Nephron (organoid): ENCODE data around the gene PALD1.

Source experiments
- H3K27ac Mint-ChIP-seq, 3 experiments: 2 replicates each; pipeline ENCODE4 v1.8.0; 2020; ENCODE audit warnings: mixed read lengths in 3 of 3, mild to moderate bottlenecking in 2 of 3, moderate library complexity in 1 of 3
- H3K27me3 Mint-ChIP-seq: 2 replicates; pipeline ENCODE4 v1.8.0; 2021; ENCODE audit warnings: low read depth, mild to moderate bottlenecking, moderate library complexity, mixed read lengths
- H3K36me3 Mint-ChIP-seq: 2 replicates; pipeline ENCODE4 v1.8.0; 2020; ENCODE audit warnings: low read depth, mixed read lengths
- H3K4me1 Mint-ChIP-seq: 2 replicates; pipeline ENCODE4 v1.8.0; 2020; ENCODE audit warnings: mixed read lengths
- H3K4me3 Mint-ChIP-seq, 3 experiments: 2 replicates each; pipeline ENCODE4 v1.8.0; 2020; ENCODE audit warnings: mild to moderate bottlenecking in 3 of 3, mixed read lengths in 3 of 3, moderate library complexity in 2 of 3
- H3K9me3 Mint-ChIP-seq: 2 replicates; pipeline ENCODE4 v1.8.0; 2020; ENCODE audit warnings: mixed read lengths
- CTCF ChIP-seq, 3 experiments: fragments of 200-600 bp; sonication (generic); IDR thresholded peaks; one replicate each; pipeline ENCODE4 v1.5.0; 2021; ENCODE audit warnings: antibody characterized with exemption in 3 of 3; ENCODE audit not compliant: unreplicated experiment in 3 of 3

PALD1 gene

GRCh38 chr10:70503776-70504175 lies 25.2 kb downstream of the PALD1 start:
- H3K4me1 Mint-ChIP-seq, result peaks cover 30% of the 10 kb centered on the region
- no peaks in the 10 kb centered on the region for H3K36me3 Mint-ChIP-seq
- no peak overlapping the region for H3K4me3 Mint-ChIP-seq
- H3K27ac Mint-ChIP-seq, result peak overlapping the region in 2 of 3 experiments; percentile 9 to 46
- no peak for TF ChIP-seq CTCF (IDR thresholded peaks at IDR 0.05; ENCODE audit: unreplicated experiment in 3 of 3)
- H3K27me3 Mint-ChIP-seq, result no peaks in the 10 kb centered on the region
- no peaks in the 10 kb centered on the region for H3K9me3 Mint-ChIP-seq

GRCh38 chr10:70504521-70505358 lies 26.2 kb downstream of the PALD1 start:
- H3K27ac Mint-ChIP-seq, result peak overlapping the region in 1 of 3 experiments; percentile 46
- no peaks in the 10 kb centered on the region for H3K36me3 Mint-ChIP-seq
- TF ChIP-seq CTCF (IDR thresholded peaks at IDR 0.05; ENCODE audit: unreplicated experiment in 3 of 3), result no peak
- H3K27me3 Mint-ChIP-seq, result peaks cover under 1% of the 10 kb centered on the region
- H3K9me3 Mint-ChIP-seq, result no peaks in the 10 kb centered on the region
- no peak overlapping the region for H3K4me3 Mint-ChIP-seq
- H3K4me1 Mint-ChIP-seq, result peaks cover 30% of the 10 kb centered on the region

GRCh38 chr10:70505908-70506307 lies 27.3 kb downstream of the PALD1 start:
- H3K4me1 Mint-ChIP-seq, result peaks cover 39% of the 10 kb centered on the region
- peaks cover 4% of the 10 kb centered on the region for H3K27me3 Mint-ChIP-seq
- H3K9me3 Mint-ChIP-seq, result no peaks in the 10 kb centered on the region
- no peak overlapping the region for H3K27ac Mint-ChIP-seq
- no peaks in the 10 kb centered on the region for H3K36me3 Mint-ChIP-seq
- TF ChIP-seq CTCF (IDR thresholded peaks at IDR 0.05; ENCODE audit: unreplicated experiment in 3 of 3), result no peak
- no peak overlapping the region for H3K4me3 Mint-ChIP-seq

- Mint-ChIP-seq H3K36me3 (no peaks in the 10 kb centered on the region), H3K4me1 (peaks cover 55% of the 10 kb centered on the region), H3K27me3 (peaks cover 4% of the 10 kb centered on the region), H3K27ac (peak overlapping the region in 1 of 3 experiments; percentile 95), H3K9me3 (no peaks in the 10 kb centered on the region), H3K4me3 (no peak overlapping the region)
- TF ChIP-seq CTCF (IDR thresholded peaks at IDR 0.05; ENCODE audit: unreplicated experiment in 3 of 3), result no peak
Observed at GRCh38 chr10:70507966-70508365, 29.4 kb downstream of the PALD1 start.

- peak overlapping the region in 1 of 3 experiments; percentile 15 for H3K4me3 Mint-ChIP-seq
- H3K9me3 Mint-ChIP-seq, result no peaks in the 10 kb centered on the region
- peak overlapping the region; percentile 73 to 95 (median 92) for H3K27ac Mint-ChIP-seq
- H3K4me1 Mint-ChIP-seq, result peaks cover 49% of the 10 kb centered on the region
- H3K27me3 Mint-ChIP-seq, result peaks cover 4% of the 10 kb centered on the region
- H3K36me3 Mint-ChIP-seq, result no peaks in the 10 kb centered on the region
- no peak for TF ChIP-seq CTCF (IDR thresholded peaks at IDR 0.05; ENCODE audit: unreplicated experiment in 3 of 3)
Observed at GRCh38 chr10:70508912-70509756, 30.6 kb downstream of the PALD1 start.
